ENCODE measurements around the gene CMTM5. TPM values are rescaled to one million over a fixed set of nuclear protein-coding genes. Genes with fewer than 3 reads are reported as not detected.
"Not testable (repeated sequence)": the region's sequence is repeated elsewhere in the genome, so short reads cannot be mapped to it uniquely, and the experiment has no call there.

CMTM5 gene
- total RNA-seq, 4 donors from 2014 or later: 0.64 to 1.1 TPM; not detected in 2

GRCh38 chr14:23384364-23385080, 7.7 kb downstream of the CMTM5 start:
- peaks cover 0 to 6% (median 0%) of the 10 kb centered on the region in 4 donors for H3K4me1 ChIP-seq
- H3K36me3 ChIP-seq: no peaks in the 10 kb centered on the region
- in situ Hi-C loops (cut with MboI; ENCODE audit: low pct_ligation_motif_present in 1 of 4, low pct_unique_long_range_greater_than_20kb in 1 of 4, low sequenced_read_pairs in 3 of 4): loop anchor here in 1 of 4 donors (25.0 kb wide), 1 partner anchor 122 kb away; no protein-coding TSS in a partner anchor
- no peak for DNase-seq
- intact Hi-C loops (cut with DNase I; ENCODE audit: low total_unique reads): no loop called here
- WGBS, 2 donors (ENCODE audit: low coverage in 1 of 2): 86 to 88% methylated on average over 16 to 28 of the region's 29 CpGs
- TF ChIP-seq EP300 (IDR thresholded peaks at IDR 0.05; ENCODE audit: low read depth) (no peak), POLR2A (IDR thresholded peaks at IDR 0.05) (no peak), CTCF (IDR thresholded peaks at IDR 0.05) (no peak), POLR2AphosphoS5 (IDR thresholded peaks at IDR 0.05) (no peak)
- no peak overlapping the region for H3K27ac ChIP-seq
- no peak overlapping the region for H3K4me3 ChIP-seq
- H3K27me3 ChIP-seq: no peaks in the 10 kb centered on the region
- H3K9me3 ChIP-seq: no peaks in the 10 kb centered on the region

GRCh38 chr14:23385244-23385641, 8.4 kb downstream of the CMTM5 start:
- Histone ChIP-seq H3K27ac (no peak overlapping the region), H3K9me3 (no peaks in the 10 kb centered on the region), H3K27me3 (no peaks in the 10 kb centered on the region), H3K4me1 (peaks cover 0 to 4% (median 0%) of the 10 kb centered on the region in 4 donors), H3K4me3 (no peak overlapping the region), H3K36me3 (no peaks in the 10 kb centered on the region)
- DNase-seq: no peak
- intact Hi-C loops (cut with DNase I; ENCODE audit: low total_unique reads) (no loop called here), in situ Hi-C loops (cut with MboI; ENCODE audit: low pct_ligation_motif_present in 1 of 4, low pct_unique_long_range_greater_than_20kb in 1 of 4, low sequenced_read_pairs in 3 of 4) (loop anchor here in 1 of 4 donors (25.0 kb wide), 1 partner anchor 123 kb away; no protein-coding TSS in a partner anchor)
- 67 to 84% methylated on average over 2 of the region's 2 CpGs for WGBS, 2 donors (ENCODE audit: low coverage in 1 of 2)
- TF ChIP-seq EP300 (IDR thresholded peaks at IDR 0.05; ENCODE audit: low read depth) (no peak), POLR2AphosphoS5 (IDR thresholded peaks at IDR 0.05) (no peak), CTCF (IDR thresholded peaks at IDR 0.05) (no peak), POLR2A (IDR thresholded peaks at IDR 0.05) (no peak)

GRCh38 chr14:23385642-23386265, 8.9 kb downstream of the CMTM5 start:
- Histone ChIP-seq H3K27me3 (no peaks in the 10 kb centered on the region), H3K27ac (no peak overlapping the region), H3K4me3 (no peak overlapping the region), H3K4me1 (no peaks in the 10 kb centered on the region), H3K9me3 (no peaks in the 10 kb centered on the region), H3K36me3 (no peaks in the 10 kb centered on the region)
- intact Hi-C loops (cut with DNase I; ENCODE audit: low total_unique reads): no loop called here
- in situ Hi-C loops (cut with MboI; ENCODE audit: low pct_ligation_motif_present in 1 of 4, low pct_unique_long_range_greater_than_20kb in 1 of 4, low sequenced_read_pairs in 3 of 4): loop anchor here in 1 of 4 donors (25.0 kb wide), 1 partner anchor 123 kb away; no protein-coding TSS in a partner anchor
- no peak for TF ChIP-seq CTCF (IDR thresholded peaks at IDR 0.05)
- no peak for TF ChIP-seq EP300 (IDR thresholded peaks at IDR 0.05; ENCODE audit: low read depth)
- no peak for TF ChIP-seq POLR2AphosphoS5 (IDR thresholded peaks at IDR 0.05)
- no peak for TF ChIP-seq POLR2A (IDR thresholded peaks at IDR 0.05)
- WGBS, 2 donors (ENCODE audit: low coverage in 1 of 2): 82 to 100% methylated on average over 1 to 18 of the region's 18 CpGs
- DNase-seq: no peak

GRCh38 chr14:23386266-23386657, 9.4 kb downstream of the CMTM5 start:
- DNase-seq; intact Hi-C loops (cut with DNase I; ENCODE audit: low total_unique reads); H3K27me3 ChIP-seq; H3K9me3 ChIP-seq; H3K4me3 ChIP-seq; H3K4me1 ChIP-seq; H3K36me3 ChIP-seq; H3K27ac ChIP-seq: not testable (repeated sequence)
- in situ Hi-C loops (cut with MboI; ENCODE audit: low pct_ligation_motif_present in 1 of 4, low pct_unique_long_range_greater_than_20kb in 1 of 4, low sequenced_read_pairs in 3 of 4): loop anchor here in 1 of 4 donors (25.0 kb wide), 1 partner anchor 124 kb away; no protein-coding TSS in a partner anchor
- 84% methylated on average over 17 of the region's 17 CpGs; no CpG with 5 or more reads in 1 of the 2 donors for WGBS, 2 donors (ENCODE audit: low coverage in 1 of 2)

Data from transverse colon (tissue), 4 donors.